ENCODE results near the gene FGF21.

Gene FGF21

GRCh38 chr19:48720251-48720612 is 35.1 kb upstream of the FGF21 start:
- no peak overlapping the region for H3K27ac Mint-ChIP-seq
- H3K4me3 Mint-ChIP-seq: peak overlapping the region; percentile 92 to 96
- H3K4me1 Mint-ChIP-seq: peaks cover 8 to 27% of the 10 kb centered on the region in 2 donors
- H3K36me3 Mint-ChIP-seq: peaks cover 4 to 5% of the 10 kb centered on the region in 2 donors
- DNase-seq (no peak), ATAC-seq (replicated peaks) (peak; percentile 24 to 30)
- H3K27me3 Mint-ChIP-seq: no peaks in the 10 kb centered on the region
- peaks cover 6% of the 10 kb centered on the region in 2 donors for H3K9me3 Mint-ChIP-seq

DNA sequence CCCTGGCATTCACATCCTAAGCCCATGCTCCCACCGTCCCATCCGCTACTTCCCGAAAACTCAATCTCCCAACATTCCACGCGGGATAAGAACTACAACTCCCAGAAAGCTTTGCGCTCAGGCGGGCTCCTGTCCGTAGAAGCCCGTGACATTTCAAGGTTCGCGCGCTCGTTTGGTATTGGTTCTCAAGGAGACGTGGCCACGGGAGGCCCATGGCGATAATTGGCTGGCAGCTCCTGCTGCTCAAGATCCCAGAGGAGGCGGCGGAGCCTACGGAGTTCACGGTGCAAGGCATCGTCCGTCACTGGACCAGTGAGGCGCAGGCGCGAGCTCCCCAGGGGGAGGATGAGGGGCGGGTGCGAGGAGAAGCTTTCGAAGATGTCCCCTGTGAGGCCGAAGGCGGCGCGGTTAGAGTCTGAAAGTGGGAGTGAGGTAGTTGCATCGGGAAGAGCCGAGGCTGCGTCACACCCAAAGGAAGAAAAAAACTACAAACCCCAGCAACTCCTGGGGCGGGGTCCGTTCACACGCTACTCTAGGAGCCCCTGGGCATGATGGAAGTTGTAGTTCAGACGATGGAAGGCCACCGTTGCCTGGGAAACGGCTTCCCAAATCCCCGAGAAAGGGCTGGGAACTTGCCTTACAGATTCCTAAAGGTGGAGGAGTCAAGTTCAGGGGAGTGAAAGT is 34.6 kb upstream of the FGF21 start:
- H3K27me3 Mint-ChIP-seq: no peaks in the 10 kb centered on the region
- DNase-seq (peak; percentile 92), ATAC-seq (replicated peaks) (peak; percentile 90 to 93)
- H3K4me1 Mint-ChIP-seq: peaks cover 11 to 26% of the 10 kb centered on the region in 2 donors
- peak overlapping the region; percentile 92 to 96 for H3K4me3 Mint-ChIP-seq
- peaks cover 7 to 9% of the 10 kb centered on the region in 2 donors for H3K36me3 Mint-ChIP-seq
- H3K9me3 Mint-ChIP-seq: peaks cover 9 to 10% of the 10 kb centered on the region in 2 donors
- peak overlapping the region; percentile 98 for H3K27ac Mint-ChIP-seq

DNA sequence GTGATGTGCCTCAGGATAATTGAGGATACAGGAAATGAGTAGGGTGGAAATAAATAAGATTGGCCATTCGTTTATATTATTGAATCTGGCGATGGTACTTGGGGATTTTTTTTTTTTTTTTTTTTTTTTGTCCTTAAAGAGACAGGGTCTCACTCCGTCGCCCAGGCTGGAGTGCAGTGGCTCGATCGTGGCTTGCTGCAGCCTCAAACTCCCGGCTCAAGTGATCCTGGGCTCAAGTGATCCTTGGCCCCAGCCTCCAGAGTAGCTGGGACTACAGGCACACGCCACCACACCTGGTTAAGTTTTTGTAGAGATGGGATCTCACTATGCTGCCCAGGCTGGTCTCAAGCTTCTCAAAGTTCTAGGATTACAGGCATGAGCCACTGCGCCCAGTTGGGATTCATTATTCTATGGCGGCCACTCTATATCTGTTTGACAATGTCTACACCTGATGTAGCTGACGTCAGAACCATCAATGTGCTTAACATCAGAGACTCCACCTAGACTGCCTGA is 33.1 kb upstream of the FGF21 start:
- Mint-ChIP-seq H3K4me3 (no peak overlapping the region), H3K27ac (no peak overlapping the region), H3K27me3 (no peaks in the 10 kb centered on the region), H3K9me3 (peaks cover 15 to 16% of the 10 kb centered on the region in 2 donors), H3K4me1 (peaks cover 18 to 34% of the 10 kb centered on the region in 2 donors), H3K36me3 (peaks cover 13 to 20% of the 10 kb centered on the region in 2 donors)
- no peak for ATAC-seq (replicated peaks)
- DNase-seq: no peak

- peaks cover 18 to 34% of the 10 kb centered on the region in 2 donors for H3K4me1 Mint-ChIP-seq
- H3K9me3 Mint-ChIP-seq: peaks cover 15 to 16% of the 10 kb centered on the region in 2 donors
- peak; percentile 64 to 68 for ATAC-seq (replicated peaks)
- peaks cover 13 to 20% of the 10 kb centered on the region in 2 donors for H3K36me3 Mint-ChIP-seq
- peak; percentile 46 for DNase-seq
- peak overlapping the region; percentile 18 to 53 for H3K4me3 Mint-ChIP-seq
- no peaks in the 10 kb centered on the region for H3K27me3 Mint-ChIP-seq
- peak overlapping the region; percentile 88 for H3K27ac Mint-ChIP-seq
Observed at GRCh38 chr19:48724796-48725753, 30.2 kb upstream of the FGF21 start.

DNA sequence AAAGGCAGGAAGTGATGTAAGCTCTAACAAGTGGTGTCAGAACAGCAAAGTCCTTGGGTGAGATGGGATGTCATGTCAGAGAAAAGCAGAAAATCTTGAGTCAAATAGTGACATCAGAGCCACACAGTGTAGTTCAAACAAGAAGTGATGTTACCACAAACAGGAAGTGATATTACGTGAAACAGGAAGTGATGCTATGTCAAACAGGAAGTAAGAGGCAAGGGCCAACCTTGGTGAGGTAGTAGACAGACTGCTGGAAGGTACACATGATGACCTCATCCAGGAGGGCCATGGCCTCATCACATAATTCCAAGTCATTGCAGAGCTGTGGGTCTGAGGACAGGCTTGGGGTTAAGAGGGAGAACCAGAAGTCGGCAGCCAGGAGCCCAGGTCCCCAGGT is 28.8 kb upstream of the FGF21 start:
- ATAC-seq (replicated peaks): peak; percentile 77 to 78
- peaks cover 16 to 19% of the 10 kb centered on the region in 2 donors for H3K9me3 Mint-ChIP-seq
- peaks cover 0 to 4% of the 10 kb centered on the region in 2 donors for H3K27me3 Mint-ChIP-seq
- no peak for DNase-seq
- H3K4me1 Mint-ChIP-seq: peaks cover 16 to 21% of the 10 kb centered on the region in 2 donors
- peaks cover 13 to 20% of the 10 kb centered on the region in 2 donors for H3K36me3 Mint-ChIP-seq
- H3K27ac Mint-ChIP-seq: peak overlapping the region; percentile 93
- H3K4me3 Mint-ChIP-seq: peak overlapping the region in 1 of 2 donors; percentile 63

GRCh38 chr19:48728911-48729664 is 26.2 kb upstream of the FGF21 start:
- DNase-seq: no peak

DNA sequence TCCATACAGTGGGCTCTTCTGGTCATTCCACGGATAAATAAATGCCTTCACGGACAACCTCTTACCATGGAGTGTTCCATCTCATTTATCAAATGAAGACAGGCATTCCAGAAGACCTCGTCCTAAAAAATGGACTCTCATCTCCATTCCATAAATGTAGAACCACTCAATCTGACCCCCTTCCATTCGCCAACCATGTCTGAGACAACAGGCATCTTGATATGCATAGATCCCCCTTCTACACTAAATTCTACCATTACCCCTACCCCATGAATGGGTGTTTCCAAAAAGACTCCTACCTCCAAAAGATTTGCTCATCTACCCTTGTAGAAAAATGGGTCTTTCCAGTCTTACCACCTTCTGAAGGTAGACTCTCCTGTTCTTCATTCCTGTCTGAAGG is 23.9 kb upstream of the FGF21 start:
- Mint-ChIP-seq H3K4me1 (peaks cover 3 to 6% of the 10 kb centered on the region in 2 donors), H3K36me3 (peaks cover 3 to 8% of the 10 kb centered on the region in 2 donors), H3K27me3 (peaks cover 6 to 20% of the 10 kb centered on the region in 2 donors), H3K27ac (no peak overlapping the region), H3K4me3 (no peak overlapping the region), H3K9me3 (peaks cover 3 to 8% of the 10 kb centered on the region in 2 donors)
- ATAC-seq (replicated peaks) (no peak), DNase-seq (no peak)

More at GRCh38 chr19:48728911-48729664, 26.2 kb upstream of the FGF21 start:
- no peak overlapping the region for H3K4me3 Mint-ChIP-seq
- no peak overlapping the region for H3K27ac Mint-ChIP-seq
- H3K9me3 Mint-ChIP-seq: peaks cover 16 to 20% of the 10 kb centered on the region in 2 donors
- no peak for ATAC-seq (replicated peaks)
- peaks cover 6 to 20% of the 10 kb centered on the region in 2 donors for H3K27me3 Mint-ChIP-seq
- peaks cover 13 to 20% of the 10 kb centered on the region in 2 donors for H3K36me3 Mint-ChIP-seq
- peaks cover 16 to 21% of the 10 kb centered on the region in 2 donors for H3K4me1 Mint-ChIP-seq

DNA sequence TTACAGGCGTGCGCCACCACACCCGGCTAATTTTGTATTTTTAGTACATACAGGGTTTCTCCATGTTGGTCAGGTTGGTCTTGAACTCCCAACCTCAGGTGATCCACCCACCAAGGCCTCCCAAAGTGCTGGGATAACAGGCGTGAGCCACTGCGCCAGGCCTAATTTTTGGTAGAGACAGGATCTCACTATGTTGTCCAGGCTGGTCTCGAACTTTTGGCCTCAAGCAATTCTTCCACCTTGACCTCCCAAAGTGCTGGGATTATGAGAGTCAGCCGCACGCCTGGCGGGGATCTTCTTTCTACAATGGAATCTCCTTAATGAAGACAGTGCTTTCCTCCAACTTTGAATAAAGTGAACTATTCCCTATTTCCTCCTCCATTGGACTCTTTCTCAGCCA is 20.7 kb upstream of the FGF21 start:
- Mint-ChIP-seq H3K27me3 (peaks cover 6 to 23% of the 10 kb centered on the region in 2 donors), H3K9me3 (peaks cover 0 to 7% of the 10 kb centered on the region in 2 donors), H3K4me3 (no peak overlapping the region), H3K36me3 (no peaks in the 10 kb centered on the region), H3K4me1 (peaks cover 6 to 8% of the 10 kb centered on the region in 2 donors), H3K27ac (no peak overlapping the region)
- DNase-seq: no peak
- ATAC-seq (replicated peaks): no peak

DNA sequence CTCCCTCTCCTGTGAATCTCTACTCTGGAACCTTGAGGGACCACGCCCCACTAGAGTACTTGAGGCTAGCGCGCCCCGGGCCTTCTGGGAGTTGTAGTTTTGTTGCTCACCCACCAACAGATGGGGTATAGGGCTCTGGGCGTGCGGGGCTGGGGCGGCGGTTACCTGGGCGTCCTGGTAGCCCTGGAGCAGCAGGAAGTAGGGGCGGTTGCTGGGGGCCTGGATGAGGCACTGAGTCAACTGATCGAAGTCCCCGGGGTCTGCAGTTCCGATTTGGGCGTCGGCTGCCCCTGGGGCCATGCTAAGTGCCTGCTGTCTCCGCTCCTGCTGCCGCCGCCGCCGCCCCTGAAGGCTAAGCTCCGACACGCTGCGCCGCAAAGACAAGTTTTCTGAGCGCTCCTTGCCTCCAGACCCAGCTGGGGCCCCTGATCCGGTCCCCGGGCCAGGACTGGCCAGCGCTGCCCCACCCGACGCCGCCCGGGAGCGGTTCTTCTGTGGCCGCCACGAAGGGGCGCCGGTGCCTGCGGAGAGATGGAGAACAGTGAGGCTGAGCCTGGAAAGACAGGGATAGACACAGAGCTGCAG is 20.2 kb upstream of the FGF21 start:
- peaks cover 0 to 7% of the 10 kb centered on the region in 2 donors for H3K9me3 Mint-ChIP-seq
- ATAC-seq (replicated peaks) (no peak), DNase-seq (no peak)
- H3K27ac Mint-ChIP-seq: no peak overlapping the region
- H3K27me3 Mint-ChIP-seq: peaks cover 11 to 28% of the 10 kb centered on the region in 2 donors
- H3K4me1 Mint-ChIP-seq: peaks cover 9 to 13% of the 10 kb centered on the region in 2 donors
- H3K4me3 Mint-ChIP-seq: no peak overlapping the region
- H3K36me3 Mint-ChIP-seq: no peaks in the 10 kb centered on the region

DNA sequence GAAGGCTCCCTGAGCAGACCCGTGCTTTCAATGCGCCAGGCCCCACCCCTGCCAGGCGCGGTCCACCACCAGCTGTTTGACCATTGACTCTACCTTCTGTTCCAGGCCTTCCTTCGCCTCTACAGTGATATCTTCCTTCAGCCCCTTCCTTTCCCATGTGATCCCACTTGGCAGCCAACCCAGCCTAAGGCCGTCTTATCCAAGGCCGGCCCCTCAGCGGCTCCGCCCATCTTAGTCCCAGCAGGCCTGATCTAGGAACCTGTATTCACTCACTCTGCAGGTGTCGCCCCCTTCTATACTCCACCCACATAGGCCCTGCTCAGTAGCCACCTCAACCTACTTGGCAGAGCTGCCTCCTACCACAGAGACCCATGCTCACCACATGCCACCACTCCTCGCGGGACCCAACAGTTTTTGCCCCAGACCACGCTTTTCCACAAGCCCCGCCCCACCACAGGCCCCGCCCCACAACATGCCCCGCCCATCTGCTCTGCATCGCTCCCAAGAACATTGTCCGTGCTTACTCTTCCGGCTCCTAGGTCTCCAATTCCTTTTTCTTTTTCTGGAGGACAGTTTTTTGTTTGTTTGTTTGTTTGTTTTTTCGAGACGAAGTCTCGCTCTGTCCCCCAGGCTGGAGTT is 17.8 kb upstream of the FGF21 start:
- peaks cover 0 to 2% of the 10 kb centered on the region in 2 donors for H3K9me3 Mint-ChIP-seq
- peak overlapping the region; percentile 62 for H3K27ac Mint-ChIP-seq

GRCh38 chr19:48738557-48739403 is 16.5 kb upstream of the FGF21 start:
- peaks cover 0 to 1% of the 10 kb centered on the region in 2 donors for H3K36me3 Mint-ChIP-seq

More for the DNA sequence above, 17.8 kb upstream of the FGF21 start:
- Mint-ChIP-seq H3K36me3 (peaks cover 0 to 1% of the 10 kb centered on the region in 2 donors), H3K4me1 (peaks cover 14 to 18% of the 10 kb centered on the region in 2 donors), H3K4me3 (no peak overlapping the region), H3K27me3 (peaks cover 25 to 38% of the 10 kb centered on the region in 2 donors)
- ATAC-seq (replicated peaks) (no peak), DNase-seq (no peak)

More at GRCh38 chr19:48738557-48739403, 16.5 kb upstream of the FGF21 start:
- Mint-ChIP-seq H3K27ac (peak overlapping the region; percentile 42), H3K4me1 (peaks cover 14 to 18% of the 10 kb centered on the region in 2 donors), H3K27me3 (peaks cover 26 to 28% of the 10 kb centered on the region in 2 donors), H3K4me3 (peak overlapping the region; percentile 74 to 79), H3K9me3 (peaks cover 0 to 2% of the 10 kb centered on the region in 2 donors)
- ATAC-seq (replicated peaks) (peak; percentile 92 to 93), DNase-seq (peak; percentile 83)
